Stimulated activated CD8-positive, alpha-beta memory T cell treated with anti-CD3 and anti-CD28 coated beads, Interleukin-7, amount 100 ng/mL, for 1 hour (primary cell): ENCODE results near the gene B4GALNT4.
"Not testable (repeated sequence)": the region's sequence is repeated elsewhere in the genome, so short reads cannot be mapped to it uniquely, and the experiment has no call there.

Experiments used
- DNase-seq, 2 donors: peaks; one replicate each; pipeline ENCODE4 v3.0.0-alpha.2; 2020; ENCODE audit warnings: low read depth in 2 of 2

B4GALNT4 gene

GRCh38 chr11:334264-334994 lies 34.9 kb upstream of the B4GALNT4 start:
- DNase-seq = no peak

GRCh38 chr11:335779-336658 lies 33.3 kb upstream of the B4GALNT4 start:
- no peak for DNase-seq

GRCh38 chr11:336659-337198 lies 32.6 kb upstream of the B4GALNT4 start:
- DNase-seq = no peak

GRCh38 chr11:337711-338110 lies 31.6 kb upstream of the B4GALNT4 start:
- DNase-seq = no peak

GRCh38 chr11:339963-340362 lies 29.3 kb upstream of the B4GALNT4 start:
- DNase-seq = no peak

GRCh38 chr11:340539-341512 lies 28.5 kb upstream of the B4GALNT4 start:
- DNase-seq = no peak

- DNase-seq = no peak
These were observed 27.0 kb upstream of the B4GALNT4 start for GRCh38 chr11:342328-342727.

- no peak for DNase-seq
These were observed 24.3 kb upstream of the B4GALNT4 start for GRCh38 chr11:344836-345578.

- DNase-seq = no peak
These were observed 22.8 kb upstream of the B4GALNT4 start for GRCh38 chr11:346529-346928.

GRCh38 chr11:349270-349954 lies 19.9 kb upstream of the B4GALNT4 start:
- not testable (repeated sequence) for DNase-seq

- not testable (repeated sequence) for DNase-seq
These were observed 19.1 kb upstream of the B4GALNT4 start for GRCh38 chr11:350033-350722.

- no peak for DNase-seq
These were observed 18.5 kb upstream of the B4GALNT4 start for GRCh38 chr11:350723-351255.

- no peak for DNase-seq
These were observed 17.9 kb upstream of the B4GALNT4 start for GRCh38 chr11:351411-351810.

- DNase-seq = no peak
These were observed 16.8 kb upstream of the B4GALNT4 start for GRCh38 chr11:352456-353031.

GRCh38 chr11:353179-353873 lies 16.0 kb upstream of the B4GALNT4 start:
- no peak for DNase-seq

- peak; percentile 58 to 73 for DNase-seq
These were observed 13.5 kb upstream of the B4GALNT4 start for GRCh38 chr11:355581-356458.

GRCh38 chr11:356610-357009 lies 12.7 kb upstream of the B4GALNT4 start:
- DNase-seq = no peak
